Stomach (tissue), 4 donors: ENCODE data around the gene TPPP.
"Not testable (repeated sequence)": the region's sequence is repeated elsewhere in the genome, so short reads cannot be mapped to it uniquely, and the experiment has no call there.

ENCODE experiments used
- CTCF ChIP-seq, 7 experiments: fragments of 450-650 bp in 4 of 7; fragments of 200-600 bp in 3 of 7; sonication (generic) in 3 of 7; IDR thresholded peaks; one replicate each; pipeline ENCODE4 v1.5.1; 2016 to 2019; ENCODE audit warnings: antibody characterized with exemption in 7 of 7, control low read depth in 2 of 7, mild to moderate bottlenecking in 1 of 7
- POLR2AphosphoS5 ChIP-seq, 3 donors: sonication (generic); formaldehyde crosslinking; IDR thresholded peaks; one replicate each; pipeline ENCODE4 v1.6.1; 2016; ENCODE audit warnings: antibody characterized with exemption in 3 of 3

- TF ChIP-seq POLR2AphosphoS5, CTCF (IDR thresholded peaks at IDR 0.05): not testable (repeated sequence)
Measured at GRCh38 chr5:680836-681235, 12.3 kb downstream of the TPPP start.
